IPS-NIHi7 (cell line): ENCODE measurements around the gene DCX.
"Not testable (repeated sequence)": the region's sequence is repeated elsewhere in the genome, so short reads cannot be mapped to it uniquely, and the experiment has no call there.

ENCODE experiments used
- DNase-seq: peaks from one replicate; pipeline ENCODE4 v3.0.0; 2012; ENCODE audit warnings: mixed read lengths; ENCODE audit errors: extremely low spot score

Gene DCX

DNA sequence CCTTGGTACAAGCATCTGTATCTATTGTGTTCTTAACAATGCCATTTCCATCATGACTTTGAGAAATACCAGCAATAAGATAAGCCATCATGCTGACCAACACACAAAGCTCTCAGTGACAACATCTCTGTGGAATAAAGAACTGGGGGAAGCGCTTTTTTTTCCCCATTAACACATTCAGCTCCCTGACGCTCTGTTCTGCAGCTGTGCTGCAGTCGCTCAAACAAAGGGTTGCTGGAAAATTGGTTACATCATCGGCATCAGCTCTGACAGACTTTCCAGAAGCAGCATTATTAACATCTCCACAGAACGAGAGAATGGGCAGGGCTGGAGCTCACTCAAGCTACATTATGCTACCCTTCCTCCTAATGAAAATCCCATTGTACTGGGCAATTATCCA lies 39.9 kb downstream of the DCX start:
- no peak for DNase-seq

DNA sequence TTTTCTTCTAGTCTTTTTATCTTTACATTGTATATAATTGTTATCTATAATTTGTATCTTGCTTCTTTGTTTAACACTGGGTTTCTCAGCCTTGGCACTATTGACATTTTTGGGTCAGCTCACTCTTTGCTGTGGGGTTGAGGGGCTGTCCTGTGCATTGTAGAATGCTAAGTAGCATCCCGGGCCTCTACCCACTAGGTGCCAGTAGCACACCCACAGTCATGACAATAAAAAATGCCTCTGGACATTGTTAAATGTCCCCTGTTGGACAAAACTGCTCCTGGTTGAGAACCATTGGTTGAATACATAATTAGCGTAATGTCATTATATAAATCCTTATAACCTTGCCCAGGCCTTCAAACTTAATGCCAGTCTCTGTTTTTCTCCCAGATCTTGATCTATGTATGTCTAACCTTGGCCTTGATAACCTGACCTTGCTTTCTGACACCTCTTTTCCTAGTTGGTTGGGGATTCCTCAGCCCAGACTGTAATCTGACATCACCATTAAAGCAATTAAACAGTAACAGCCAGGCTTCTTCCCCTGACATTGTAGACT lies 46.1 kb downstream of the DCX start:
- no peak for DNase-seq

DNA sequence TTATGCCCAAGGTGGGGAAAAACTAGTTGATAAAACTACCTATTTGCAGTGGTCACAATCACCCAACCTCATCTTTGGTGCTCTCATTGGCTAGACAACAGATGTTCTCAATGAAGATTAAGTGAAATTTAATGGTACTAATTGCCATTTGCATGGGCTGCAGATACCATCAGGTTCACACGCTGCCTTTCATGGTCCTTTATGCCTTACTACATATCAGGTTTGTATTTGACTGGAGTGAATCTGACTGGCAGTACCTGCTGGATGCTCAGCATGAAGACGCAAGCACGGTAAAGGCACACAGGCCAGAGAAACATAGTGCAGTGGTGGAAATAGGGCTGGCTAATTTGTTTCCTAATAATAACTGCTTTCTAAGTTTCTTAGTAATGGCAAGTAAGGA lies 48.3 kb downstream of the DCX start:
- DNase-seq: no peak

DNA sequence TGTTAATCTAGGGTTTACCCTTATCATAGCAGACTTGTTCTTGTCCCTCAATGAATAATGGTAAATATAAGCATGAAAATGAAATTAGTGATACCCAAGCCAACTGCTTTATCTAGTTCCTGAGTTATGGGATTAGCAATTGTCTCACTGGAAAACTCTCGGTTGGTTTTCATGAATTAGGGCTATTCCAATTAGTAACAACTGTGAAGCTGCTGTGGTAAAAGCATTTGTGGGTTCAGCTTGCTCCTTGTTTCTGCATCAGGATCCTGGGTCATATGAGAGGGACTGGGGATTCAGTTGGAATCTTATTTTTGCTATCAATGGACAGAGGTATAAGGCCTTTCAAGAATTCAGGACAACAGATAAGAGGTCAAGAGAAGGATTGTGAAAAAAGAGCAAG lies 50.2 kb downstream of the DCX start:
- no peak for DNase-seq

DNA sequence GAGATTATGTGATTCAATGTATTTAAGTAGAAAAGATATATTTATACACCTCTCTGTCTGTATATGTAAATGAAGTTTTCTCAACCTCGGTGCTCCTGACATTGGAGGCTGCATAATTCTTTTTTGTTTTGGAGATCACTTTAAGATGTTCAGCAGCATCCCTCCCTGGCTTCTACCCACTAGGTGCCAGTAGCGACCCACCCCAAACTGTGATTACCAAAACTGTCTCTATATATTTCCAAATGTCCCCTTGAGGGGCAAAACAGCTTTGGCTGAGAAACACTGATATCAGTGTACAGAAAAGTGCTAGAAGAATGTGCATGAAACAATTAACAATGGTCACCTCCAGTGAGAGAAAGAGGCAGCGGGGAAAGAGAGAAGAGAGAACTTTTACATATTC lies 51.2 kb downstream of the DCX start:
- no peak for DNase-seq

DNA sequence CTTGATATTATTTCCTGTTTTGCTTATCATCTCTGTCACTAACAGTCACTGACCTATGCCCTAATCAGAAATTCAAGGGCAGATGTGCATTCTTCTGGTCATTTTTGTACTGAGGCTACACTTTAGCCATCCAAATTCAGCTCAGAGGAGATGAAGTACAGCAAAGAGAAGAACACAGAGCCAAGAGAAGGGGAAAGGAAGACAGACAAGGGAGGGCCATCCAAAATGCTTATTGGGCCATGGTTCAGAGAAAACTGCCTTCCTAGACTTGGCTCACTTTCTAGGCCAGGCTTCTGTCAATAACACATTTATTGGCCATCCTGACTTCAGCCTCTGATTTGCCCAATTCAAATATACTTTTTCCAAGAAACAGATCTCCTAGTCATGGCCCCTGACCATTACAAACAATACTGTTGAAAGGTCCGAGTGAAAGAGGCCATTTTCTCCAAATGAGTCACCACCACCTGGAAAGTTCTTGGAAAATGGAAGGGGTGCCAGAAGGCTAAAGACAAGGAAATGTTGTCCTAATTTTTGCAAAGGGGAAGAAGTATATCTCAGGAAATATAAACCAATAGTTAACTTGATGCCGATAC lies 56.4 kb downstream of the DCX start:
- DNase-seq: no peak

DNA sequence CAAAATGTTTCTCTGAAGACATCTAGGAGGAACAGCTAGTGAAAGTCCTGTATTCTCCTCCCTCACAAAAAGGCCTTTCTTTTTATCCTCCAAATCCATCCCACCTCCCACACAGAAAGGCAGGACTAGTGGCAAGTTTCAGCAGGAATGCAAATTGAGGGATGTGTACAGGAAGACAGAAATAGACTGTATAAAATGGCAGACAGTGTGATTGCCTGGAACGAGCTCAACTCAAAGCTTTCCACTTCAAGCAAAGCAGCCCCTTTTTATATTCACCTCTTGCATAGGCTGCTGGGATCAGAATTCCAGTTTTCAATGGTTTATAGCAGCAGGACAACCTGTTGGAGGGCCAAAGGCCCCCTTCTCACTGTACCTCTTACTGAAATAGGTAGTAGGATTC lies 57.5 kb downstream of the DCX start:
- DNase-seq: no peak

DNA sequence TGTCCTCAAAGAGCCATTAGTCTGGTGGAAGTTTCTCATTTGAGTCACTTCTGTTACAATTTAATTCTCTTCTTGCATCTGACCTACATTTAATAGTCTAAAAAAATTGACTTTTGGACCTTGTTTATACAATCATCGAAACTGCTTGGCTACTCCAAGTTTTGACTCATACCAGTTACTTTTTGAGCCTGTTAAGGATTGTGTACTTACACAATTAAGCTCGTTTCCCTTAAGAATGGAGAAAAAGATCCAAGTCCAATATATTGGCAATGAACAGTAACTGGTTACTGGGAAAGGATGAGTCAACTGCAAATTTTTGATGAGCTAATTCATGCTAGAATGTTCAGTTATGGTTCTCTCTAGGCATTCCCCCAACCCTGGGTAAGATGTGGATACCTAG lies 58.2 kb downstream of the DCX start:
- DNase-seq: no peak

DNA sequence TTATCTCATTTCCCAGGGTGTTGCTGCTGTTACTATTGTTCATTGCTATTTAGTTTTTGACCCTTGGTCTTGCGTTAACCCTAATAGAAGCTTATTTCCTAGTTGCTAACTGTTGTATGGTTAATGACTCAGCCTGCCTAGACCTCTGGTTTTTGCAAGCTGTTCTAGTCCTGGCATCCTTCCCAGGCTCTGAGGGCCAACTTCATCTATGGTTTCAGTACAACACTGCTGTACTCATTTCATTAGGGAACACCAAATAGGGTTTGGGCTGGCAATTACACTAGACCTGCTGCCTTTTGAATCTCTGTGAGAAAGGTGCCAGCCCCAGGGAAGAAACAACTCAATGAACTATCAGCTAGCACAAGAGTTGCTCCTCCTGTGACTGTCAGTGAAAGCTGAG lies 59.6 kb downstream of the DCX start:
- no peak for DNase-seq

DNA sequence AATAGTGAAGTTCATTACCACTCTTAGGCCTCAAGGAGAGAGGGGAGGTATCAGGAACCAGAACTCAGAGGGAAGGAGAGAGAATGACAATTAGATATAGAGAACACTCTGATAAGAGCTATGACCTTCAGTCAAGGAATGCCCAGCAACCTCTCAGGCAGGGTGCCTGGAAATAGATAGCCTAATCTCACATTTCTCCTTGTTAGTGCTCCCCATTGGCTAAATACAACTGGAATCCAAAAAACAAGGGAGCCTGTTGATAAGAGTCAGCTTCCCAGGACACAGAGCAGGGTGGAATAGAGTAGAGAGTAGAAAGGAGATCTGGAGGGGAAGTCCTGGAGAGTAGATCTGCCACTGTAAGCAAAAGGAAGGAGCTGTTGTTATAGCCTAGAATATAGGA lies 62.1 kb downstream of the DCX start:
- peak; percentile 20 for DNase-seq

DNA sequence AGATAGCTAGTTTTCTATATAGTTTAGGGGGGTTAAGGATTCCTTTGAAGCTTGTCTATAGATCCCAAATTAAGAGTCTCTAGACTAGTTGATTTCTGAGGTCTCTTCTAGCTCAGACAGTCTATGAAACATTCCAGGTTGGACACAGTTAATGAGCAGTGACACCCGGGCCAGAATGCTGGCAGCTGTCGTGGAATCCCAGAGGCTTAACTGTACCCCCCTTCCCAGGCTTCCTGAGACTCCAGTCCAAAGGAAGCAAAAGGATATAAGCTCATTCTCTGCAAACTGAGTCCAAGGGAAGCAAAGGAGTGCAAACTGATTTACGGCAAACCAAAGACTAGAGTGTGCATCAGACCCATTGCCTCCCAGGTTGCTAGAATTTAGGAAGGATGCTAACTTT lies 62.9 kb downstream of the DCX start:
- no peak for DNase-seq

DNA sequence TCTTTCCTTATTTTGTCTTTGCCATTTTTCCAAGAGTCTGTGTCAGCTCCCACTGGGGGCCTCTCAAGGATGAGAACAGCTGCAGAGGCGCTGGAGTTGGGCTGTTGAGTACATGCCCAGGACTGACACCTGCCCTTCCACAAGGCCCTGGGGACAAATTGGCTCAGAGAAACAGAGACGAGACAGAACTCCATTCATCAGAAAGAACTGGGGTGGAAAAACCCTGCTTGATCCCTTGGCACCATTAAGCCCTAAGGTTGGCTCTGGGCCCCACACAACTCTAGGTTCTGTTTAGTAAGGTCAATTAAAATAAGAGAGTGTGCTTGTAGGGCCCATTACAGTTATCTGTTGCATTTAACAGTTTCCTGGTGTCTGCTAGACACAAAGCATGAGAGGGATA lies 63.6 kb downstream of the DCX start:
- DNase-seq: no peak

DNA sequence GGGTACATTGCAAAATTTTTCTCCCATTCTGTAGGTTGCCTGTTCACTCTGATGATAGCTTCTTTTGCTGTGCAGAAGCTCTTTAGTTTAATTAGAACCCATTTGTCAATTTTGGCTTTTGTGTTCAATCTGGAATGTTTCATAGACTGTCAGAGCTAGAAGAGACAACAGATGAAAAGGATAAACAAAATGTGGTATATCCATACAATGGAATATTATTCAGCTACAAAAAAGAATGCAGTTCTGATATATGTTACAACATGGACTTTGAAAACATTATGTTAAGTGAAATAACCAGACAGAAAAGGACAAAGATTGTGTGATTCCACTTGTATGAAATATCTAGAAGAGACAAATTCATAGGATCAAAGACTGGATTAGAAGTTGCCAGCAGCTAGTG lies 65.8 kb downstream of the DCX start:
- DNase-seq: not testable (repeated sequence)

DNA sequence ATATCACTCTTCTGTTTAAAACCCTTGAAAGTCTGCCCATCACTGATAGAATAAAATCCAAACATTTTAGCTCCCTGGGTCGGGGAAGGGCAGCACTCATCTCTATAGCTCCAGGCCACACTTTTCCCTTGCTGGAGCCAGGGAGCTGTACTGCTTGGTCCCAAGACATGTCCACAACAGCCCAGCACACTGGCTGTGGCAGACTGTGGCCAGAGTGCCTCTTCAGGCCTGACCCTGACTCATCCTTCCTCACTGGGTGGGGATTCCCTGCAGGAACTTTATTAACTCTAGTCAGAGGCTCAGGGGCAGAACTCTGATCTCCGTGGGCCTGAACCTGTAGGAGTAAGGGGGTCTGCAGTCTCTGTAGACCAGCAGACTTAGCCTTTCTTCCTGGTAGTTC lies 71.9 kb downstream of the DCX start:
- DNase-seq: no peak

DNA sequence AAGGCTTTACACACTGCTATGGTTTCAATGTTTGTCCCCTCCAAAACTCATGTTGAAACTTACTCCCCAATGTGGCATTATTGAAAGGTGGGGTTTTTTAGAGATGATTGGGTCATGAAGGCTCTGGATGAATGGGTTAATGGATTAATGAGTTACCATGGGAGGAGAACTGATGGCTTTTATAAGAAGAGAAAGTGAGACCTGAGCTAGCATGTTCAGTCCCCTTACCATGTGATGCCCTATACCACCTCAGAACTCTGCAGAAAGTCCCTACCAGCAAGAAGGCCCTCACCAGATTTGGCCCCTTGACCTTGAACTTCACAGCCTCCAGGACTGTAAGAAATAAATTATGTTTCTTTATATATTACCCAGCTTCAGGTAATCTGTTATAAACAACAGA lies 72.8 kb downstream of the DCX start:
- no peak for DNase-seq

DNA sequence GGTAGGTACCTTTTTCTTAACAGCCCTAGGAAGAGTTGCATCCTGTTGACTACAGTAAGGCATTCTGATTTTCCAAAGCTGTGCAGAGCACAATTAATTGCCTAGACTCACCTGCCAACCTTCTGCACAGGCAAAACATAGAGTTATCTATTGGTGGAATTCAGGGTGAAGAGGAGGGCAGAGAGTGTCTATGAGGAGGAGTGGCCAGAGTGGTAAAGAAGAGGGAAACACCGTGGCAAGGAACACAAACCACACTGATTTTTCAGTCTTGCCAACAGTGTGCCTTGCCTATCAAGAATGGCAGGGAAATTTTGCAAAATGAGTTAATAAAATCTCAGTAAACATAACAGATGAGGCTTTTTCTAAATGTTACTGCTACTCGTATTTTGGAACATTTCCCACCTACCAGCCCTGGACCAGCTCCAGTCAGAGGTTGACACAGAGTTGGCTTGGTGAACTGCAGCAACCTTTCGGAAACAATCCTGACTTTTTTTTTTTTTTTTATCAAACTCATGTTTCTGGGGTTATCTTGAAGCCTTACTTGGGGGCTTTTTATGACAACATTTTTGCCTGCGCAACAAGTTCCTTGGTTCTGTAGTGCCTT lies 73.8 kb downstream of the DCX start:
- no peak for DNase-seq

DNA sequence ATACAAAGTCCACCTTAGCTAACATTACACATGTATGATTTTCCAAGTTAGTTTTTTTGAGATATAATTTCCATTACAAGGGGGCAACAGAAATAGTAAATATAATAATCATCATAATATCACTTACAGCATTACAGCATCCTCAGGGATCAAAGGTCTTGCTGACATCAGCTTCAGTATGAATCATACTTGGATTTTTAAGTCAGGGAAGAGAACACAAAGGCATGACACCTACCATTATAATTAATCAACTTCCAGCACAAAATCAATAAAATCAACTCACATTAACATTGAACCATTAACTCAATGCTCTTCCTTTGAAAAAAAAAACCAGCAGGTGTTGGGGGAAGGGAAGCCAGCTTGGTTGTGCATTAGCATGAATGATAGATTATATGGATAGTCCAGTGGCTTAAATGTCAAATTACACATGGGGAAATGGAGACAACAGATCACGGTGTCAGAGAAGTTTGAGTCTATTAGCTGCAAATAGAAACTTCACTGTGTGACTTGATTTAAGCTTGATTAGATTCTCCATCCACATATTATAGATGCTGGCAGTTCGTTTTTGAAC lies 74.8 kb downstream of the DCX start:
- DNase-seq: no peak

DNA sequence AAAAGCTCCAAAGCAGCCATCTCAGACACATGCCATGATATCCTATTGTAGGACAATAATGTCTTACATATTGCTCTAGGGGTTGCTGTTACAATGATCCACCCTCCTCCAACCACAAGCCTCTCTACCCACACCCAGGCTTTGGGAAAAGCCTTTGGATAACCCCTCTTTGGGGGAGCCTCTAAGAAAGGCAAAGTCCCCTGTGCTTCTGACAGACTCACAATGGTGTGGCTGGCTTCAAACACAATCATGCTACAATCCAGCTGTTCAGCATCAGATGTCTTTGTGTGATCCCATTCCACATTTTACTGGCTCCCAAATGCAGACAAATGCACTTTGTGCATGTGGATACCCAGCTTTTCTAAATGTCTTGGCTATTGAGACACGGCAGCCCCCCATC lies 75.9 kb downstream of the DCX start:
- DNase-seq: no peak

DNA sequence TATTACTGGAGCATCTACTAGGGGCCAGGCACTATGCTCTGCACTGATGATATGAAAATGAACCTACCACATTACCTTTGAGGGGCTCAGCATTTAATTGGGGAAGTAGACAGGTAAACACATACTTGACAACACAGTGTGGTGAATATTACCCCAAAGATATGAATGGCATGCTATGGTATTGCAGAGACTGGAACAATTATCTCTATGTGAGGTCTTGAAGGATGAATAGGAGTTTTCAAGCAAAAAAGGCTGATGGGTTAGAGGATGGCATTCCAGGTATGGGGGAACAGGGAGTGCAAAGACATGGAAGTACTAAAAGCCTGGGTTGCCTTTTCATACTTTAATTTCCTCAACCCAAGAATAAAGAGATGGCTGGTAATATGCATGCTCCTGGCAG lies 82.6 kb downstream of the DCX start:
- no peak for DNase-seq

DNA sequence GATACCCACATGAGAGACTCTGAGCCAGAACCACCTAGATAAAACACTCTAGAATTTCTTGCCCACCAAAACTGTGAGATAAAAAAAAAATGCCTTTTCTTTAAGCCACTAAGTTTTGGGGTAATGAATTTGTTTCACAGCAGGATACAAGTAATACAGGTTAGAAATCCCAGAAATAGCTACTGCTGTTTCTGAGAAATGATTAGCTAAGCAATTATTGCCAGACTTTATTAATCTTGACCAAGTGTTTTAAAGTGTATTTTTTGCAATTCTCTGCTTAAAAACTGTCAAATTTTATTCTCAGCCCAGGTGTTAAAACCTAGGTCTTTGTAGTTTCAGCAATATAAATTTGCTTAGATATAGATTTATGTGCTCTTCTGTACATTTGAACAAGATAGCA lies 83.1 kb downstream of the DCX start:
- DNase-seq: no peak

DNA sequence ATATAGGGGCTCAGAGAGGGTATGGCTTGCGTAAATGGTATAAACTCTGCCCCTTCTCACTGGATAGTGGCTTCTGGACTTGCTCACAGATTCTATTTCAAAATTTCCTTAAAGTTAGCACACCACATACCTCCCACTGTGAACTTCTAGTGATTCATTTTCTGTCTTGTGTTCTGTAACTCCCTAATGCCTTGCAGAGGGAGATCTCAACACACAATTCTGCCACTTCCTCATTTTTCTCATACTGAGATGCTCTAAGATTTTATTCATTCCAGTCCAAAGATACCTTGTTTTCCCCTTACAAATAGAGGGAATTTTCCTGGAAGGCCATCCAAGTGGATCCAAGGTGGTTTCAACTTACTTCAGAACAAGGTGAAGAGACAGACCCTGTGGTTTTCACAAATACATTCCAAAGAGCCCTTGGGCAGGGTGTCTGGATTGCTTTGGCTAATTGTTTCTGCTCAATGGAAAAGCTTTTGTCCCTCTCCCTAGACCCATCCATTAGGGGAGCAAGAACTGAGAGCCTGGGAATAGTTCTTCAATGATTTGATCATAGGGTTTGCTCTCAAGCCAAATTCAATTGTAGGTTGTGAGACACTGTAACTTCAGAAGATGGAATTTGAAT lies 89.6 kb downstream of the DCX start:
- no peak for DNase-seq

DNA sequence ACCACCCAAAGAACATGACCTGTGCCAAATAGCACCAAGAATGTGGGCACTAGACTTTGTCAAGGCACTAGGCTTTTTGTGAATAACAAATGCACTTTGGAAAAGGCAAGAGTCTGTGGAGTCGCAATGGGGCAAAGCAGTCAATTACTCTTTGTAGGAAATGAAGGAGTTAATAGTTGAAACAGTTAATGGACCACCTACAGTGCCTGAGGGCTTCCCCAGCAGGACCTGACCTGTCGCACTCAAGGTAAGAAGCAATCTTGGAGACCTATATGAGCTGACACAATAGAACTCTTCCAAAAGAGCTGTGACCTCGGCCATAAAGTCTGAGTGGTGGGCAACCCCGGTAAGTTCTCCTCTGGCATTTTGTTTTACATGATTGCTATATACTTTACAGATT lies 92.5 kb downstream of the DCX start:
- no peak for DNase-seq

DNA sequence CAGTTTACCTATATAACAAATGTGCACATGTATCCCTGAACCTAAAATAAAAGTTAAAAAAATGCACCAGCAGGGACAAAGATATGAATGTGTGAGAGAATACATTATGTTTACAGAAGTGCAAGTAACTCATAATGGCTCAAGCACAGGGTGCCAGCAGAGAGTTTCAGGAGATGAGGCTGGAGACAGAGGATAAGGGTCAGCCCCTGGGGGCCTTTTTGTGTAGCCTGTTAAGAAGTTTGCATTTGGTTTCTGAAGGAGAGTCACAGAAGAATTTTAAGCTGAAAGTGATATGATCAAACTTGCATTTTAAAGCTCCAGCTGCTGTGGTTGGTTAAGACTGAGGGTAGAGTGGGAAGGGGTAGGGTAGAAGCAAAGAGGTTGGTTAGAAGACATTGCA lies 93.1 kb downstream of the DCX start:
- no peak for DNase-seq
